GM18873 (cell line): ENCODE results near the gene CDH18.
"Not testable (repeated sequence)": the region's sequence is repeated elsewhere in the genome, so short reads cannot be mapped to it uniquely, and the experiment has no call there.

Experiments
- ATAC-seq: cut with Tn5 transposase; IDR thresholded peaks from one replicate; pipeline ENCODE4 v1.9.1; 2021; ENCODE audit warnings: mild to moderate bottlenecking, moderate library complexity, moderate number of reproducible peaks; ENCODE audit not compliant: unreplicated experiment, low FRiP score

CDH18 gene

GRCh38 chr5:19866090-19866450 lies 121.9 kb downstream of the CDH18 start:
- ATAC-seq, result no peak

- ATAC-seq, result no peak
These were observed 122.5 kb downstream of the CDH18 start for GRCh38 chr5:19865336-19866089.

GRCh38 chr5:19862711-19863110 lies 125.3 kb downstream of the CDH18 start:
- no peak for ATAC-seq

GRCh38 chr5:19859020-19859419 lies 129.0 kb downstream of the CDH18 start:
- ATAC-seq, result no peak

- ATAC-seq, result no peak
These were observed 132.1 kb downstream of the CDH18 start for GRCh38 chr5:19855931-19856330.

- ATAC-seq, result no peak
These were observed 132.5 kb downstream of the CDH18 start for GRCh38 chr5:19855453-19855852.

GRCh38 chr5:19855031-19855430 lies 133.0 kb downstream of the CDH18 start:
- ATAC-seq, result no peak

- no peak for ATAC-seq
These were observed 134.3 kb downstream of the CDH18 start for GRCh38 chr5:19853616-19854240.

- ATAC-seq, result no peak
These were observed 150.3 kb downstream of the CDH18 start for GRCh38 chr5:19837536-19838174.

GRCh38 chr5:19835442-19835841 lies 152.6 kb downstream of the CDH18 start:
- no peak for ATAC-seq

- not testable (repeated sequence) for ATAC-seq
These were observed 175.3 kb downstream of the CDH18 start for GRCh38 chr5:19812720-19813119.

- ATAC-seq, result no peak
These were observed 181.2 kb downstream of the CDH18 start for GRCh38 chr5:19806756-19807155.

GRCh38 chr5:19802686-19803085 lies 185.3 kb downstream of the CDH18 start:
- no peak for ATAC-seq

- ATAC-seq, result no peak
These were observed 192.8 kb downstream of the CDH18 start for GRCh38 chr5:19795218-19795617.

GRCh38 chr5:19790829-19791466 lies 197.1 kb downstream of the CDH18 start:
- ATAC-seq, result no peak

GRCh38 chr5:19782566-19782965 lies 205.4 kb downstream of the CDH18 start:
- no peak for ATAC-seq

- no peak for ATAC-seq
These were observed 210.6 kb downstream of the CDH18 start for GRCh38 chr5:19777363-19777762.

GRCh38 chr5:19776886-19777285 lies 211.1 kb downstream of the CDH18 start:
- not testable (repeated sequence) for ATAC-seq

- no peak for ATAC-seq
These were observed 216.7 kb downstream of the CDH18 start for GRCh38 chr5:19771174-19771835.

GRCh38 chr5:19770396-19770795 lies 217.6 kb downstream of the CDH18 start:
- ATAC-seq, result no peak

GRCh38 chr5:19767987-19768386 lies 220.0 kb downstream of the CDH18 start:
- ATAC-seq, result no peak
